Ascending aorta (tissue), 2 donors: ENCODE measurements around the gene CGB1. TPM values are rescaled to one million over a fixed set of nuclear protein-coding genes. Genes with fewer than 3 reads are reported as not detected.
"Not testable (repeated sequence)": the region's sequence is repeated elsewhere in the genome, so short reads cannot be mapped to it uniquely, and the experiment has no call there.

Experiments
- DNase-seq, 2 donors: peaks; one replicate each; pipeline ENCODE4 v3.0.0-alpha.2; 2019; ENCODE audit warnings: low spot score in 2 of 2
- H3K27ac ChIP-seq, 2 donors: fragments of 200-600 bp; sonication (generic); one replicate each; pipeline ENCODE4 v1.5.1; 2016 to 2017; ENCODE audit warnings: mild to moderate bottlenecking in 1 of 2
- H3K27me3 ChIP-seq: fragments of 200-600 bp; sonication (generic); one replicate; pipeline ENCODE4 v1.5.1; 2017
- H3K36me3 ChIP-seq, 2 donors: fragments of 200-600 bp; sonication (generic); one replicate each; pipeline ENCODE4 v1.5.1; 2016
- H3K4me1 ChIP-seq, 2 donors: fragments of 200-600 bp; sonication (generic); one replicate each; pipeline ENCODE4 v1.5.1; 2016 to 2017; ENCODE audit warnings: mild to moderate bottlenecking in 1 of 2
- H3K4me3 ChIP-seq, 2 donors: fragments of 200-600 bp; sonication (generic); one replicate each; pipeline ENCODE4 v1.5.1; 2016 to 2017; ENCODE audit warnings: mild to moderate bottlenecking in 1 of 2
- H3K9me3 ChIP-seq, 2 donors: fragments of 200-600 bp; sonication (generic); one replicate each; pipeline ENCODE4 v1.5.1; 2016
- CTCF ChIP-seq, 3 experiments: fragments of 200-600 bp in 2 of 3; fragments of 450-650 bp in 1 of 3; sonication (generic) in 2 of 3; IDR thresholded peaks; one replicate each; pipeline ENCODE4 v1.5.1; 2016 to 2019; ENCODE audit warnings: antibody characterized with exemption in 3 of 3, mild to moderate bottlenecking in 1 of 3, moderate library complexity in 1 of 3
- intact Hi-C: fragments of 100-400 bp; cut with DNase I; formaldehyde crosslinking; loops from one replicate; pipeline ENCODE4 v1.15.1; 2023
- total RNA-seq: library from RNA; depleted of rRNA; stranded (reverse); fragments of >200 nt; gene quantifications from one replicate; pipeline ENCODE4 v1.1.0, GENCODE V29; 2016

Gene CGB1
- total RNA-seq, 1 donor from 2014 or later: not detected

- H3K27me3 ChIP-seq: peaks cover 3% of the 10 kb centered on the region
Observed at GRCh38 chr19:49057636-49058234, 21.0 kb upstream of the CGB1 start, which contains the start of gene CGB7. CGB7 (minus strand) TSS chr19:49057749; CDS start chr19:49055375, 2,374 bp downstream.

GRCh38 chr19:49056902-49057596 lies 20.4 kb upstream of the CGB1 start:
- H3K27me3 ChIP-seq, H3K36me3 ChIP-seq, intact Hi-C loops, DNase-seq, H3K27ac ChIP-seq, H3K9me3 ChIP-seq: not testable (repeated sequence)
- Histone ChIP-seq H3K4me1 (peaks cover 8 to 10% of the 10 kb centered on the region in 2 donors), H3K4me3 (peak overlapping the region; percentile 62)

More at GRCh38 chr19:49057636-49058234, 21.0 kb upstream of the CGB1 start, which contains the start of gene CGB7:
- Histone ChIP-seq H3K36me3 (no peaks in the 10 kb centered on the region), H3K27ac (no peak within 1 kb of the TSS), H3K9me3 (no peaks in the 10 kb centered on the region), H3K4me3 (peak within 1 kb of the TSS; percentile 62), H3K4me1 (peaks cover 8 to 10% of the 10 kb centered on the region in 2 donors)
- intact Hi-C loops: no loop called here
- peak in 1 of 2 donors; percentile 74 for DNase-seq
- no peak for TF ChIP-seq CTCF (IDR thresholded peaks at IDR 0.05)

- Histone ChIP-seq H3K4me1 (peaks cover 8 to 10% of the 10 kb centered on the region in 2 donors), H3K4me3 (peak overlapping the region; percentile 62), H3K36me3 (no peaks in the 10 kb centered on the region), H3K9me3 (no peaks in the 10 kb centered on the region), H3K27me3 (peaks cover 3% of the 10 kb centered on the region), H3K27ac (no peak overlapping the region)
- intact Hi-C loops: no loop called here
- DNase-seq: peak in 1 of 2 donors; percentile 72
- TF ChIP-seq CTCF (IDR thresholded peaks at IDR 0.05): peak in 2 of 3 experiments; percentile 26 to 47
Observed at GRCh38 chr19:49056101-49056901, 19.6 kb upstream of the CGB1 start.

GRCh38 chr19:49050376-49051033 lies 13.8 kb upstream of the CGB1 start:
- H3K4me3 ChIP-seq, intact Hi-C loops, H3K36me3 ChIP-seq, H3K27ac ChIP-seq, H3K4me1 ChIP-seq, H3K9me3 ChIP-seq, H3K27me3 ChIP-seq, DNase-seq: not testable (repeated sequence)

- DNase-seq, H3K27me3 ChIP-seq, H3K27ac ChIP-seq, H3K4me3 ChIP-seq, H3K9me3 ChIP-seq, H3K36me3 ChIP-seq, H3K4me1 ChIP-seq, intact Hi-C loops: not testable (repeated sequence)
Observed at GRCh38 chr19:49049834-49050233, 13.1 kb upstream of the CGB1 start.

- DNase-seq, intact Hi-C loops, H3K27me3 ChIP-seq, H3K4me3 ChIP-seq, H3K9me3 ChIP-seq, H3K36me3 ChIP-seq, H3K27ac ChIP-seq, H3K4me1 ChIP-seq: not testable (repeated sequence)
Observed at GRCh38 chr19:49049011-49049410, 12.3 kb upstream of the CGB1 start, which contains the start of gene CGB8. CGB8 (minus strand) TSS chr19:49049111; CDS start chr19:49048739, 372 bp downstream.

GRCh38 chr19:49043548-49043947 lies 6.9 kb upstream of the CGB1 start, which contains the start of gene CGB5:
CGB5 (plus strand) TSS chr19:49043848; CDS start chr19:49044210, 362 bp downstream.
- H3K9me3 ChIP-seq, intact Hi-C loops, DNase-seq: not testable (repeated sequence)

GRCh38 chr19:49042666-49043065 lies 6.0 kb upstream of the CGB1 start:
- H3K36me3 ChIP-seq, H3K4me3 ChIP-seq, H3K9me3 ChIP-seq, DNase-seq, H3K27ac ChIP-seq, intact Hi-C loops, H3K4me1 ChIP-seq, H3K27me3 ChIP-seq: not testable (repeated sequence)

More at GRCh38 chr19:49043548-49043947, 6.9 kb upstream of the CGB1 start, which contains the start of gene CGB5:
- not testable (repeated sequence) for H3K4me1 ChIP-seq, H3K27me3 ChIP-seq, H3K36me3 ChIP-seq, H3K4me3 ChIP-seq, H3K27ac ChIP-seq
